Activated T-helper 2 cell treated with anti-CD3 and anti-CD28 coated beads, Interferon-gamma antibody, Interleukin-2, Interleukin-4, amounts not matched to agents 10 μg/mL and 5 μg/mL and 100 μg/mL, durations not matched to agents 14 hours and 24 hours and 36 hours (primary cell): ENCODE results near the gene CACNA2D4. TPM values are rescaled to one million over a fixed set of nuclear protein-coding genes. Genes with fewer than 3 reads are reported as not detected.
A peak's percentile ranks its signal among the peaks of the same experiment; 100 is the strongest.
"Not testable (repeated sequence)": the region's sequence is repeated elsewhere in the genome, so short reads cannot be mapped to it uniquely, and the experiment has no call there.

ENCODE experiments used
- DNase-seq: peaks from one replicate; pipeline ENCODE4 v3.0.0; 2021; ENCODE audit warnings: low spot score
- H3K27ac Mint-ChIP-seq: one replicate; pipeline ENCODE4 v1.8.0; 2021; ENCODE audit warnings: mixed read lengths
- H3K27me3 Mint-ChIP-seq: one replicate; pipeline ENCODE4 v1.8.0; 2021; ENCODE audit warnings: low read depth, mixed read lengths
- H3K36me3 Mint-ChIP-seq: one replicate; pipeline ENCODE4 v1.8.0; 2021; ENCODE audit warnings: low read depth, mixed read lengths
- H3K4me1 Mint-ChIP-seq: one replicate; pipeline ENCODE4 v1.8.0; 2021; ENCODE audit warnings: low read depth, mixed read lengths
- H3K4me3 Mint-ChIP-seq: one replicate; pipeline ENCODE4 v1.8.0; 2021; ENCODE audit warnings: low read depth, mild to moderate bottlenecking, moderate library complexity, mixed read lengths
- H3K9me3 Mint-ChIP-seq: one replicate; pipeline ENCODE4 v1.8.0; 2021; ENCODE audit warnings: mixed read lengths
- intact Hi-C: fragments of 100-400 bp; cut with micrococcal nuclease; formaldehyde crosslinking; loops from one replicate; pipeline ENCODE4 v1.15.1; 2023
- total RNA-seq: library from RNA; stranded (reverse); gene quantifications from 2 replicates; pipeline ENCODE4 v1.2.3, GENCODE V29; 2022

The CACNA2D4 gene
- total RNA-seq, 1 donor from 2014 or later, result 10.0 TPM

DNA sequence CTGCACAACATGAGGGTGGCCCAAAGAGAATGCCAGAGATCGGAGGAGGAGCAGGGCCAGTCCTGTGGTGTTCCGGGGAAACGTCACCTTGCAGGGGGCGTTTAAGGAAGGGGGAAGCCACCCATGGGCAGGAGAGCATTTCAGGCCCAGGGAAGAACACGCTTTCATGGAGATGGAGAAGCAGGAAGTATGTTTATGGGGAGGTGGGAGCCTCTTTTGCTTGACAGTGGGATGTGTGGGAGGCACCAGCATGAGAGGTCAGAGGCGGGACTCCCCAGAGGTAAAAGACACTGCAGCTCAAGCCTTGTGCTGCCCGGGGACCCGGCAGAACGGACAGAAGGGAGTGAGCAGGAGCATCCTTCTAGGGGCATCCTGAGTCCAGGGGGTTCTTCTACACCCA is 99.4 kb downstream of the CACNA2D4 start:
- Mint-ChIP-seq H3K27me3 (peaks cover 38% of the 10 kb centered on the region), H3K4me3 (no peak overlapping the region), H3K27ac (no peak overlapping the region), H3K4me1 (peaks cover 2% of the 10 kb centered on the region), H3K9me3 (no peaks in the 10 kb centered on the region), H3K36me3 (no peaks in the 10 kb centered on the region)
- intact Hi-C loops, result no loop called here
- no peak for DNase-seq

DNA sequence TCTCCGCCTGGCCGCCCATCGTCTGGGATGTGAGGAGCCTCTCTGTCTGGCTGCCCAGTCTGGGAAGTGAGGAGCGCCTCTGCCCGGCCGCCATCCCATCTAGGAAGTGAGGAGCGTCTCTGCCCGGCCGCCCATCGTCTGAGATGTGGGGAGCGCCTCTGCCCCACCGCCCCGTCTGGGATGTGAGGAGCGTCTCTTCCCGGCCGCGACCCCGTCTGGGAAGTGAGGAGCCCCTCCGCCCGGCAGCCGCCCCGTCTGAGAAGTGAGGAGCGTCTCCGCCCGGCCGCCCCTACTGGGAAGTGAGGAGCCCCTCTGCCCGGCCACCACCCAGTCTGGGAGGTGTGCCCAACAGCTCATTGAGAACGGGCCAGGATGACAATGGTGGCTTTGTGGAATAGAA is 100.5 kb downstream of the CACNA2D4 start:
- H3K36me3 Mint-ChIP-seq, H3K27ac Mint-ChIP-seq, H3K4me1 Mint-ChIP-seq, intact Hi-C loops, H3K9me3 Mint-ChIP-seq, DNase-seq, H3K4me3 Mint-ChIP-seq: not testable (repeated sequence)
- peaks cover 36% of the 10 kb centered on the region for H3K27me3 Mint-ChIP-seq

DNA sequence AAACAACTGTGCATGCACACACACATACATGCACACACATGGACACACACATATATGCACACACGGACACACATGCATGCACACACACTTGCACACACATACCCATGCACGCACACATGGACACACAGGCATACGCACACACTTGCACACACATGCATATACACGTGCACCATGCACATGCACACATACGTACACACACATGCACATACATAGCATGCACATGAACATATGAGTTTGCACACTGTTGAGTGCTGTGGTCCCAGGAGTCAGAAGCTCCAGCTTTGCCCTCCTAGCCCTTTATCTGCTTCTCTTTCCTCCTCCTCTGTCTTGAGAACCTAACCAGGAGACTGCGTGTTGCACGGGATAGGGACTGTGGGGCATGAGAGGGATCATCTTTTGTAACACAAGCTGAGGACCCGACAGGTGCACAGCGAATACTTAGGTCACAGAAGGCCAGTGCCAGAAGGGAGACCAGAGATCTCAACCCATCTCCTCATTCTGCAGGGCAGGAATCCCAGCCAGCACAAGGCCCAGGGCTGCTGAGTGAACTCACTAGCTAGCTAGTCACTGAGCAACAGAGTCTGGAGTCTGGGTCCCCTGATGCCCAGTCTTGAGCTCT is 101.6 kb downstream of the CACNA2D4 start:
- H3K27ac Mint-ChIP-seq, result no peak overlapping the region
- no peaks in the 10 kb centered on the region for H3K36me3 Mint-ChIP-seq
- DNase-seq, result no peak
- peaks cover 35% of the 10 kb centered on the region for H3K27me3 Mint-ChIP-seq
- H3K9me3 Mint-ChIP-seq, result no peaks in the 10 kb centered on the region
- intact Hi-C loops, result no loop called here
- H3K4me3 Mint-ChIP-seq, result no peak overlapping the region
- peaks cover 5% of the 10 kb centered on the region for H3K4me1 Mint-ChIP-seq

GRCh38 chr12:1815814-1816729 is 102.4 kb downstream of the CACNA2D4 start:
- Mint-ChIP-seq H3K9me3 (no peaks in the 10 kb centered on the region), H3K4me1 (peaks cover 5% of the 10 kb centered on the region), H3K27ac (no peak overlapping the region), H3K36me3 (no peaks in the 10 kb centered on the region), H3K4me3 (no peak overlapping the region), H3K27me3 (peaks cover 33% of the 10 kb centered on the region)
- no peak for DNase-seq
- intact Hi-C loops, result no loop called here

DNA sequence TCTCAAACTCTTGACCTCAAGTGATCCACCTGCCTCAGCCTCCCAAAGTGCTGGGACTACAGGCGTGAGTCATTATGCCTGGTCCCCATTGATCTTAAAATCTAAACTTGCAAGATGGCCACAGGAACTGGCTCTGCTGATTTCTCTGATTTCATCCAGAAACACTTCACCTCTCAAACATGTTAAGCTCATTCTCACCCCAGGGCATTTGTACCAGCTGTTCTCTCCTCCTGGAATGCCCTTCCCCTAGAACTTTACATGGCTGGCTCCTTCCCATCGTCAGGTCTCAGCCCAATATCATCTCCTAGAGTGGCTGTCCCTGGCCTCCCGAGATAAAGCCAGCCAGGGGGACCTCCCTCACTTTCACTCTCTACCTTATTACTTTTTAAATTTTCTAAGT is 103.3 kb downstream of the CACNA2D4 start:
- H3K4me3 Mint-ChIP-seq, result no peak overlapping the region
- H3K36me3 Mint-ChIP-seq, result no peaks in the 10 kb centered on the region

GRCh38 chr12:1814266-1814665 is 104.2 kb downstream of the CACNA2D4 start:
- intact Hi-C loops, result no loop called here
- H3K4me1 Mint-ChIP-seq, result peaks cover 8% of the 10 kb centered on the region
- no peaks in the 10 kb centered on the region for H3K36me3 Mint-ChIP-seq
- no peak overlapping the region for H3K27ac Mint-ChIP-seq
- DNase-seq, result no peak
- no peak overlapping the region for H3K4me3 Mint-ChIP-seq
- no peaks in the 10 kb centered on the region for H3K9me3 Mint-ChIP-seq
- H3K27me3 Mint-ChIP-seq, result peaks cover 18% of the 10 kb centered on the region

More for the DNA sequence above, 103.3 kb downstream of the CACNA2D4 start:
- intact Hi-C loops, result no loop called here
- no peak overlapping the region for H3K27ac Mint-ChIP-seq
- H3K27me3 Mint-ChIP-seq, result peaks cover 27% of the 10 kb centered on the region
- no peak for DNase-seq
- H3K4me1 Mint-ChIP-seq, result peaks cover 10% of the 10 kb centered on the region
- H3K9me3 Mint-ChIP-seq, result no peaks in the 10 kb centered on the region

GRCh38 chr12:1812650-1813302 is 105.7 kb downstream of the CACNA2D4 start:
- Mint-ChIP-seq H3K27ac (no peak overlapping the region), H3K36me3 (no peaks in the 10 kb centered on the region), H3K27me3 (peaks cover 14% of the 10 kb centered on the region), H3K9me3 (no peaks in the 10 kb centered on the region), H3K4me1 (peaks cover 8% of the 10 kb centered on the region), H3K4me3 (no peak overlapping the region)
- no peak for DNase-seq
- intact Hi-C loops, result no loop called here

- peaks cover 8% of the 10 kb centered on the region for H3K4me1 Mint-ChIP-seq
- H3K27me3 Mint-ChIP-seq, result peaks cover 14% of the 10 kb centered on the region
- intact Hi-C loops, result no loop called here
- H3K36me3 Mint-ChIP-seq, result no peaks in the 10 kb centered on the region
- H3K9me3 Mint-ChIP-seq, result no peaks in the 10 kb centered on the region
- no peak for DNase-seq
- H3K27ac Mint-ChIP-seq, result no peak overlapping the region
- no peak overlapping the region for H3K4me3 Mint-ChIP-seq
These were observed 106.5 kb downstream of the CACNA2D4 start for GRCh38 chr12:1811948-1812291.

DNA sequence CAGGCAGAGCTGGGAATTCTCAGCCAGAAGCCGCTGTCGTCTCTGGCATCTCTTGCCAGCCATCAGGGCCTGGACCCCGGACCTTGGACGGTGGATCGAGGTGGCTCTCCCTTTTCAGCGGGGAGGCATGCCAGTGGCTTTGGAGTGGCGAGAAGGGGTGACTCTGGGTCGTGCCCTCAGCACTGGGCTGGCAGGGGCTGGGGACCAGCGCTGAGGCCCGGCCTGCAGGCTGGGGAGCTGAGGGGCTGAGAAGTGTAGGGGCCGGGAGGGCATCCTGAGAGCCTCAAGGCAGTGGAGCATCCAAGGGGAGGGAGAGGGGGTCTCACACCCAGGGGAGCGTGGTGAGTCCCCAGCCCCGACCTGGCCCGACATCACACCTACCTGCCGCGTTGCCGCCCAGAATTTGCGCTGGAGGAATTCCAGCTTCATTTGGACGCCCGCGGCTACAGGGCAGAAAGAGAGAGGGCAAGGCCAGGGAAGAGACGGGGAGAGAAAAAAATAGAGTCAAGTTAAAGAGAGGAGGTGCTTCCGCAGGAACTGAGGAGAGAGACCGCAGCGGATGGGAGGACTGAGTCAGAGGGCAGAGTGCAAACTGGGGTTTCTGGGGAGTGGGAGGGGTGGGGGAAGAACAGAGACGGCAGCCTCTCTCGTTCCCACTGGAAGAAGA is 107.0 kb downstream of the CACNA2D4 start:
- no peak for DNase-seq
- Mint-ChIP-seq H3K36me3 (no peaks in the 10 kb centered on the region), H3K27me3 (peaks cover 12% of the 10 kb centered on the region), H3K27ac (peak overlapping the region; percentile 48), H3K9me3 (no peaks in the 10 kb centered on the region), H3K4me1 (peaks cover 8% of the 10 kb centered on the region), H3K4me3 (peak overlapping the region; percentile 65)
- intact Hi-C loops, result no loop called here

DNA sequence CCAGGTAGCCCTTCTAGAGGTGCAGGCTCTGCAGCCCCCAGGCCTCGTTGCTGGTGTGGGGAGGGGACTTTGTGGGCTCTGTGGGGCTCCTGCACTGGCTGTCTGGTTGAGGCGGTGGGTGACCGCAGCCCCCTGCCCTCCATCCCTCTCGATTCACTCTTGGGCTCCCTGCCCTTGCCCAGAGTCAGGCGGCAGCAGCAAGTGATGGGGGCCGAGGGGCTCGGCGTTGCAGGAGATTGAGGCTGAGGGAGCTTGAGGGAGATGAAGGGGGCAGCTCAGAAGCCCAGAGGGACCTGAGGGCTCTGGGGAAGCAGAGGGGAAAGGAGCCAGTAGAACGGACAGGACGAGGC is 107.5 kb downstream of the CACNA2D4 start:
- no peak for DNase-seq
- Mint-ChIP-seq H3K27ac (peak overlapping the region; percentile 48), H3K36me3 (no peaks in the 10 kb centered on the region), H3K4me1 (peaks cover 8% of the 10 kb centered on the region), H3K9me3 (no peaks in the 10 kb centered on the region), H3K27me3 (peaks cover 11% of the 10 kb centered on the region), H3K4me3 (peak overlapping the region; percentile 65)
- intact Hi-C loops, result no loop called here

DNA sequence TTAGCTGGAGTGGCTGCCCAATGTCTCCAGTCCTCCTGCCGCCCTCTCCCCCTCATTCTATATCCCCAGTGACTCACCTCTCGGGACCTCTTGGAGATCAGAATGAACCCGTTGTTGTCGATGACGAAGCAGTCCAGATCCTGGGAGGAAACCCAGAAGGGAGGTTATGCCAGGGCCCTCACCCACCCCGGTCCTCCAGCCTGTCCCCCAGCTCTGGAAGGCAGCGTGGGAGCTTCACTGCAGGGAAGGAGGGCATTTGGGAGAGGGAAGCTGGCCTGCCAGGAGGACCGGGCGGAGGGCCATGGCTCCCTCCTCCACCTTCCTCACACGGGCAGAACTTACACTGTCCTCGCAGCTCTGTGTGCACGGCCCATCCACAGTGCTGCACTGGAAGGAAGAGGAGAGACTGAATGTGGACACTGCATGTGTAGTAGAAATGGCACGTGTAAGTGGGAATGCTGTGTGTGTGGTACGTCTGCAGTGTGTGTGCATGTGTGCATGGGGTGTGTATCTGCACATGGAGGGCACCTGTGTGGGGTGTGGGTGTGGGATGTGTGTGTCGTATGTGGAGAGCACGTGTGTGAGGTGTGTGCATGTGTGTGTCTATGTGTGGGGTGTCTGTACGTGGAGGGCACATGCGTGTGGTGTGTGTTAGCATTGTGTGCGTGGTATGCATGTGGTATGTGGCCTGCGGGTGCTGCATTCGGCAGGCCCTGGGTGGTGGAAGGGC is 108.1 kb downstream of the CACNA2D4 start:
- no peak for DNase-seq
- H3K4me3 Mint-ChIP-seq, result peak overlapping the region; percentile 65
- H3K27ac Mint-ChIP-seq, result peak overlapping the region; percentile 67
- no peaks in the 10 kb centered on the region for H3K9me3 Mint-ChIP-seq
- H3K36me3 Mint-ChIP-seq, result no peaks in the 10 kb centered on the region
- peaks cover 9% of the 10 kb centered on the region for H3K27me3 Mint-ChIP-seq
- intact Hi-C loops, result no loop called here
- H3K4me1 Mint-ChIP-seq, result peaks cover 8% of the 10 kb centered on the region

DNA sequence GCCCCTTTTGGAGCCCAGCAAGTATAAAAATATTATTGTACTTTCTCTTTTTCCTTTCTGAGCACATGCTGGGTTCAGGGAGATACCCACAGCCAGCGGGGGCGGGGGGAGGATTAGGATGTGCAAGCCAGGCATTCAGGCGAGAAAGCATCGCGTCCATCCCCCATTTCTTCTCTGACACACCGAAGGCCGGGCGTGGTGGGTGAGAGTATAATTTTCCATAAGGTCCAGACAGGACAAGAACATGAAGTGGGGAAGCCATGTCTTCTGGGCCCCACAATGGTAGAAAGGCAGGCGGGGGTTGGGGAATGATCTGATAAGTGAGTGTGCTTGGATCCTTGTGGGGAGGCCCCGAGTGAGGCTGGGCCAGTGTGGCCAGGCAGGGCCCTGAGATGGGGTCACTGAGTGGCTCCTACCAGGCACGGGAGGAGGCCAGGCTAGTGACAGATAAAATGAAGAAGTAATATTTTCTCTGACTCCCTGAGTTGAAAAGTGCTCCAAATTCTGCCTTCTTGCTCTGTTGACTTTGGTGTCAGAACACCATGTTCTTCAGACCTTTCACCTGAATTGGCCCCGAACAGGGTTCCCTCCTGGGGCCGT is 108.8 kb downstream of the CACNA2D4 start:
- no peaks in the 10 kb centered on the region for H3K9me3 Mint-ChIP-seq
- no peak for DNase-seq
- intact Hi-C loops, result no loop called here
- peaks cover 7% of the 10 kb centered on the region for H3K27me3 Mint-ChIP-seq
- H3K4me1 Mint-ChIP-seq, result peaks cover 10% of the 10 kb centered on the region
- H3K27ac Mint-ChIP-seq, result peak overlapping the region; percentile 40
- H3K4me3 Mint-ChIP-seq, result peak overlapping the region; percentile 65
- no peaks in the 10 kb centered on the region for H3K36me3 Mint-ChIP-seq
